ENCODE measurements around the gene GNE. TPM values are rescaled to one million over a fixed set of nuclear protein-coding genes. Genes with fewer than 3 reads are reported as not detected.

The GNE gene
- total RNA-seq, 4 donors from 2014 or later = 30.4 to 36.0 (median 35.2) TPM

GRCh38 chr9:36282275-36282674 lies 24.0 kb upstream of the GNE start:
- no peak for TF ChIP-seq CTCF (IDR thresholded peaks at IDR 0.05; ENCODE audit: low read depth)

- no peak for TF ChIP-seq CTCF (IDR thresholded peaks at IDR 0.05; ENCODE audit: low read depth)
Measured at GRCh38 chr9:36280989-36281388, 22.7 kb upstream of the GNE start.

- TF ChIP-seq CTCF (IDR thresholded peaks at IDR 0.05; ENCODE audit: low read depth) = no peak
Measured at GRCh38 chr9:36278243-36278642, 20.0 kb upstream of the GNE start.

GRCh38 chr9:36276781-36277181 lies 18.5 kb upstream of the GNE start:
- no peak for TF ChIP-seq CTCF (IDR thresholded peaks at IDR 0.05; ENCODE audit: low read depth)

GRCh38 chr9:36276254-36276653 lies 18.0 kb upstream of the GNE start:
- no peak for TF ChIP-seq CTCF (IDR thresholded peaks at IDR 0.05; ENCODE audit: low read depth)

- no peak for TF ChIP-seq CTCF (IDR thresholded peaks at IDR 0.05; ENCODE audit: low read depth)
Measured at GRCh38 chr9:36275060-36275459, 16.8 kb upstream of the GNE start.

GRCh38 chr9:36268007-36268427 lies 9.8 kb upstream of the GNE start:
- no peak for TF ChIP-seq CTCF (IDR thresholded peaks at IDR 0.05; ENCODE audit: low read depth)
